Subcutaneous abdominal adipose tissue (tissue), 5 donors: Measurements from ENCODE around the gene UCHL5.

Source experiments
- H3K27ac ChIP-seq: one replicate; pipeline ENCODE4 v1.7.0; 2013; ENCODE audit warnings: low read depth, mild to moderate bottlenecking, inconsistent platforms, low read length, moderate library complexity
- H3K27me3 ChIP-seq, 5 donors: one replicate each; pipeline ENCODE4 v1.7.0; 2013; ENCODE audit warnings: low read length in 5 of 5, inconsistent platforms in 1 of 5; ENCODE audit not compliant: control insufficient read depth in 5 of 5, insufficient read depth in 4 of 5
- H3K36me3 ChIP-seq, 5 donors: one replicate each; pipeline ENCODE4 v1.7.0; 2013; ENCODE audit warnings: low read length in 5 of 5; ENCODE audit not compliant: control insufficient read depth in 5 of 5, insufficient read depth in 5 of 5
- H3K4me1 ChIP-seq, 5 donors: one replicate each; pipeline ENCODE4 v1.7.0; 2013; ENCODE audit warnings: low read length in 5 of 5, mild to moderate bottlenecking in 3 of 5, moderate library complexity in 1 of 5; ENCODE audit not compliant: control insufficient read depth in 5 of 5, insufficient read depth in 5 of 5
- H3K4me3 ChIP-seq, 5 donors: one replicate each; pipeline ENCODE4 v1.7.0; 2013; ENCODE audit warnings: low read length in 5 of 5, low read depth in 1 of 5
- H3K9ac ChIP-seq, 5 donors: one replicate each; pipeline ENCODE4 v1.7.0; 2013; ENCODE audit warnings: low read length in 5 of 5, mild to moderate bottlenecking in 4 of 5, moderate library complexity in 3 of 5
- H3K9me3 ChIP-seq, 5 donors: one replicate each; pipeline ENCODE4 v1.7.0; 2013; ENCODE audit warnings: low read length in 5 of 5; ENCODE audit not compliant: control insufficient read depth in 5 of 5
- donor health status: healthy.
- donor health status: healthy.
- donor health status: healthy.
- donor health status: healthy.
- donor health status: healthy.

The UCHL5 gene

GRCh38 chr1:192974701-192975100, 84.5 kb downstream of the UCHL5 start:
- Histone ChIP-seq H3K4me1 (peaks cover 0 to 9% (median 0%) of the 10 kb centered on the region in 5 donors), H3K4me3 (no peak overlapping the region), H3K27ac (no peak overlapping the region), H3K36me3 (no peaks in the 10 kb centered on the region), H3K9ac (no peak overlapping the region), H3K27me3 (no peaks in the 10 kb centered on the region), H3K9me3 (no peaks in the 10 kb centered on the region)

GRCh38 chr1:192973988-192974387, 85.2 kb downstream of the UCHL5 start:
- H3K36me3 ChIP-seq = no peaks in the 10 kb centered on the region
- no peak overlapping the region for H3K27ac ChIP-seq
- peaks cover 0 to 9% (median 0%) of the 10 kb centered on the region in 5 donors for H3K4me1 ChIP-seq
- no peaks in the 10 kb centered on the region for H3K27me3 ChIP-seq
- no peak overlapping the region for H3K4me3 ChIP-seq
- no peak overlapping the region for H3K9ac ChIP-seq
- no peaks in the 10 kb centered on the region for H3K9me3 ChIP-seq

GRCh38 chr1:192973202-192973601, 86.0 kb downstream of the UCHL5 start:
- Histone ChIP-seq H3K36me3 (no peaks in the 10 kb centered on the region), H3K9me3 (no peaks in the 10 kb centered on the region), H3K27me3 (no peaks in the 10 kb centered on the region), H3K9ac (no peak overlapping the region), H3K4me3 (no peak overlapping the region), H3K4me1 (peaks cover 0 to 9% (median 0%) of the 10 kb centered on the region in 5 donors), H3K27ac (no peak overlapping the region)

GRCh38 chr1:192969091-192969490, 90.1 kb downstream of the UCHL5 start:
- H3K9ac ChIP-seq = no peak overlapping the region
- peaks cover 0 to 5% (median 0%) of the 10 kb centered on the region in 5 donors for H3K9me3 ChIP-seq
- peaks cover 0 to 9% (median 0%) of the 10 kb centered on the region in 5 donors for H3K4me1 ChIP-seq
- H3K27ac ChIP-seq = no peak overlapping the region
- no peak overlapping the region for H3K4me3 ChIP-seq
- no peaks in the 10 kb centered on the region for H3K36me3 ChIP-seq
- no peaks in the 10 kb centered on the region for H3K27me3 ChIP-seq

- Histone ChIP-seq H3K9ac (no peak overlapping the region), H3K4me3 (no peak overlapping the region), H3K27ac (no peak overlapping the region), H3K36me3 (no peaks in the 10 kb centered on the region), H3K27me3 (no peaks in the 10 kb centered on the region), H3K4me1 (peaks cover 0 to 3% (median 0%) of the 10 kb centered on the region in 5 donors), H3K9me3 (peaks cover 0 to 5% (median 0%) of the 10 kb centered on the region in 5 donors)
Observed at GRCh38 chr1:192968323-192968722, 90.8 kb downstream of the UCHL5 start.

- Histone ChIP-seq H3K36me3 (no peaks in the 10 kb centered on the region), H3K9me3 (peaks cover 0 to 5% (median 0%) of the 10 kb centered on the region in 5 donors), H3K4me1 (peaks cover 0 to under 1% (median 0%) of the 10 kb centered on the region in 5 donors), H3K27ac (no peak overlapping the region), H3K9ac (no peak overlapping the region), H3K4me3 (no peak overlapping the region), H3K27me3 (no peaks in the 10 kb centered on the region)
Observed at GRCh38 chr1:192967901-192968300, 91.3 kb downstream of the UCHL5 start.

GRCh38 chr1:192967211-192967877, 91.8 kb downstream of the UCHL5 start:
- H3K27ac ChIP-seq = no peak overlapping the region
- H3K4me1 ChIP-seq = no peaks in the 10 kb centered on the region
- H3K9me3 ChIP-seq = peaks cover 0 to 5% (median 0%) of the 10 kb centered on the region in 5 donors
- H3K4me3 ChIP-seq = no peak overlapping the region
- H3K36me3 ChIP-seq = no peaks in the 10 kb centered on the region
- no peak overlapping the region for H3K9ac ChIP-seq
- no peaks in the 10 kb centered on the region for H3K27me3 ChIP-seq

- Histone ChIP-seq H3K27me3 (no peaks in the 10 kb centered on the region), H3K9me3 (peaks cover 0 to 5% (median 0%) of the 10 kb centered on the region in 5 donors), H3K4me3 (no peak overlapping the region), H3K9ac (no peak overlapping the region), H3K36me3 (no peaks in the 10 kb centered on the region), H3K4me1 (no peaks in the 10 kb centered on the region), H3K27ac (no peak overlapping the region)
Observed at GRCh38 chr1:192966073-192966472, 93.1 kb downstream of the UCHL5 start.

GRCh38 chr1:192962901-192963300, 96.3 kb downstream of the UCHL5 start:
- Histone ChIP-seq H3K9me3 (peaks cover 0 to 5% (median 0%) of the 10 kb centered on the region in 5 donors), H3K36me3 (no peaks in the 10 kb centered on the region), H3K4me1 (no peaks in the 10 kb centered on the region), H3K27ac (no peak overlapping the region), H3K9ac (no peak overlapping the region), H3K27me3 (no peaks in the 10 kb centered on the region), H3K4me3 (no peak overlapping the region)
